ENCODE measurements around the gene PACRG. TPM values are rescaled to one million over a fixed set of nuclear protein-coding genes. Genes with fewer than 3 reads are reported as not detected.

The PACRG gene
- total RNA-seq, 4 donors from 2014 or later: 0.29 to 1.6 (median 0.61) TPM

- TF ChIP-seq POLR2A (IDR thresholded peaks at IDR 0.05) (no peak), CTCF (IDR thresholded peaks at IDR 0.05 in 4 of 5, conservative IDR thresholded peaks at IDR 0.05 in 1 of 5) (no peak)
- in situ Hi-C loops (cut with MboI; ENCODE audit: low sequenced_read_pairs in 4 of 4): loop anchor here in 2 of 4 donors (5.0 to 10.0 kb wide), 2 partner anchors 43 to 55 kb away; no protein-coding TSS in a partner anchor
- DNase-seq (no peak), ATAC-seq (no peak)
- Histone ChIP-seq H3K36me3 (no peaks in the 10 kb centered on the region), H3K27ac (peak overlapping the region in 1 of 4 donors; percentile 73), H3K9me3 (no peaks in the 10 kb centered on the region), H3K4me1 (peaks cover 20 to 24% of the 10 kb centered on the region in 2 donors), H3K4me3 (no peak overlapping the region), H3K27me3 (no peaks in the 10 kb centered on the region)
- intact Hi-C loops (cut with DNase I; ENCODE audit: low total_unique reads): loop anchor here (5.0 kb wide), 3 partner anchors 87 to 608 kb away; no protein-coding TSS in a partner anchor
Observed at GRCh38 chr6:163349696-163350095, 621.9 kb downstream of the PACRG start.

GRCh38 chr6:163351013-163351412 lies 623.2 kb downstream of the PACRG start:
- H3K27ac ChIP-seq: no peak overlapping the region

GRCh38 chr6:163352011-163352685 lies 624.4 kb downstream of the PACRG start:
- H3K9me3 ChIP-seq: no peaks in the 10 kb centered on the region
- no peaks in the 10 kb centered on the region for H3K36me3 ChIP-seq
- in situ Hi-C loops (cut with MboI; ENCODE audit: low sequenced_read_pairs in 4 of 4) (loop anchor here in 1 of 4 donors (10.0 kb wide), 1 partner anchor 53 kb away; no protein-coding TSS in a partner anchor), intact Hi-C loops (cut with DNase I; ENCODE audit: low total_unique reads) (no loop called here)
- H3K27ac ChIP-seq: no peak overlapping the region
- H3K4me3 ChIP-seq: no peak overlapping the region
- no peak for TF ChIP-seq CTCF (IDR thresholded peaks at IDR 0.05 in 4 of 5, conservative IDR thresholded peaks at IDR 0.05 in 1 of 5)
- no peak for TF ChIP-seq POLR2A (IDR thresholded peaks at IDR 0.05)
- DNase-seq: no peak
- no peak for ATAC-seq
- peaks cover 11 to 20% of the 10 kb centered on the region in 2 donors for H3K4me1 ChIP-seq
- H3K27me3 ChIP-seq: no peaks in the 10 kb centered on the region

More at GRCh38 chr6:163351013-163351412, 623.2 kb downstream of the PACRG start:
- Histone ChIP-seq H3K36me3 (no peaks in the 10 kb centered on the region), H3K27me3 (no peaks in the 10 kb centered on the region), H3K4me3 (no peak overlapping the region), H3K4me1 (peaks cover 23 to 27% of the 10 kb centered on the region in 2 donors), H3K9me3 (no peaks in the 10 kb centered on the region)
- intact Hi-C loops (cut with DNase I; ENCODE audit: low total_unique reads): no loop called here
- in situ Hi-C loops (cut with MboI; ENCODE audit: low sequenced_read_pairs in 4 of 4): loop anchor here in 1 of 4 donors (10.0 kb wide), 1 partner anchor 54 kb away; no protein-coding TSS in a partner anchor
- ATAC-seq: no peak
- DNase-seq: no peak
- TF ChIP-seq POLR2A (IDR thresholded peaks at IDR 0.05) (no peak), CTCF (IDR thresholded peaks at IDR 0.05 in 4 of 5, conservative IDR thresholded peaks at IDR 0.05 in 1 of 5) (no peak)

DNA sequence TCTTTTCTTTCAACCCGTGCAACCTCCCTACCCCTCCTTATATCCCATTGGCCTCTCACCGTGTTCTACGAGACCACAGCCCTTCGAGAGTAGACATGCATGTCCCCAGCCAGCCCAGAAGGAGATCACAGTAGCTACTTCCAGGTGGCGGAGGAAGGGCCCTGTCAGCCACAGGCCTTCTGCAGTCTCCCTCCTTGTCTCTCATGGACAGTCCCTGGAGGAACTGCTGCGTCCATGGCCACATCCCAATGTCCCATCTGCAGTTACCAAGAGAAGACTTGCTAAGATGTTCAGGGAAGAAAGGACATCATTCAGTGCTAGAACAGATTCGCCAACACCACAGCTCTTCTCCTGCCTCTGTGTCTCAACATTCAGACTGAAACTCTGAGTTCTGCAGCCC lies 625.2 kb downstream of the PACRG start:
- in situ Hi-C loops (cut with MboI; ENCODE audit: low sequenced_read_pairs in 4 of 4) (loop anchor here in 1 of 4 donors (10.0 kb wide), 1 partner anchor 52 kb away; no protein-coding TSS in a partner anchor), intact Hi-C loops (cut with DNase I; ENCODE audit: low total_unique reads) (no loop called here)
- ATAC-seq: no peak
- Histone ChIP-seq H3K4me3 (no peak overlapping the region), H3K4me1 (peaks cover 9 to 13% of the 10 kb centered on the region in 2 donors), H3K36me3 (no peaks in the 10 kb centered on the region), H3K27ac (no peak overlapping the region), H3K9me3 (no peaks in the 10 kb centered on the region), H3K27me3 (no peaks in the 10 kb centered on the region)
- no peak for TF ChIP-seq CTCF (IDR thresholded peaks at IDR 0.05 in 4 of 5, conservative IDR thresholded peaks at IDR 0.05 in 1 of 5)
- TF ChIP-seq POLR2A (IDR thresholded peaks at IDR 0.05): no peak
- DNase-seq: no peak

All from gastrocnemius medialis (tissue), 4 donors.